ENCODE data around the gene IL17D. TPM values are rescaled to one million over a fixed set of nuclear protein-coding genes. Genes with fewer than 3 reads are reported as not detected.

IL17D gene
- total and polyA plus RNA-seq, 3 donors from 2014 or later = 1.6 to 5.3 (median 4.8) TPM

DNA sequence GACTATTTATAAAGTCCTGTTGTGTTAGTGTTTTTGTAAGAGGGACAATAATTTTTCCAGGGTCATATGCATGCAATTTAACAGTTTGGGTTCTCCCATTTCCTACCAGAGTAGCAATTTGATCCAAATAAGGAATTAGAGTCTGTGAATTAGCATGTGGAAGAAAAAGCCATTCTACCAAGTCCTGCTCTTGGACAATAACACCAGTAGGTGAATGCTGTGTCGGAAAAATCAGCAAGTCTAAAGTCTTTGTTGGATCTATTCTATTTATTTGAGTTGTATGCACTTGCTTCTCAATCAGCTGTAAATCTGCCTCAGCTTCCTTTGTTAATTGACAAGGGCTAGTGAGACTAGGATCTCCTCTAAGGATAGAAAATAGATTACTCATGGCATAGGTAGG lies 21.4 kb upstream of the IL17D start:
- Histone ChIP-seq H3K9me3 (no peaks in the 10 kb centered on the region), H3K36me3 (ENCODE audit: low read depth, missing control alignments) (no peaks in the 10 kb centered on the region), H3K4me1 (no peaks in the 10 kb centered on the region), H3K27ac (no peak overlapping the region), H3K27me3 (no peaks in the 10 kb centered on the region), H3K4me3 (no peak overlapping the region)
- 88 to 94% methylated on average over 1 of the region's 1 CpG for WGBS, 2 donors
- DNase-seq = no peak
- TF ChIP-seq CTCF (IDR thresholded peaks at IDR 0.05) (no peak), POLR2A (IDR thresholded peaks at IDR 0.05) (no peak)
- intact Hi-C loops (cut with DNase I; ENCODE audit: low total_unique reads) = no loop called here

DNA sequence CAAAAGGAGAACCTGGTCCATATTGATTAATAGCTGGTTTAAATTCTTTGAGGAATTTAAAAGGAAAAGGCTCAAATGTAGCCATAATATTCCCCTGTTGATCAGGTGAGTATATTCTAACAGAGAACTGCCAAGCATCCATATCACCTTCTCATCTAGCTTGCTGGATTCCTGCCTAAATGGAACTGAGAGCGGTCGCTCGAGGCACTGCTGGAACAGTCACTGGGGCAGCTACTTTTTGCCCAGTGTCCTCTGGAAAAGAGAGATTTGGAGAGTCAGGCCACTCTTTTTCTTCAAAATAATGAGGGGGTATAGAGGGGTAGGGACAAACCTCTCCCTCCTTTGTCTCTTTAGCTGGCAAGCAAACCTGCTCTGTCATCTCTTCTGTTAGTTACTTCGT lies 19.5 kb upstream of the IL17D start:
- no peaks in the 10 kb centered on the region for H3K9me3 ChIP-seq
- no peak for DNase-seq
- no peak overlapping the region for H3K4me3 ChIP-seq
- no peaks in the 10 kb centered on the region for H3K27me3 ChIP-seq
- no peaks in the 10 kb centered on the region for H3K4me1 ChIP-seq
- H3K36me3 ChIP-seq (ENCODE audit: low read depth, missing control alignments) = no peaks in the 10 kb centered on the region
- H3K27ac ChIP-seq = no peak overlapping the region
- 91 to 92% methylated on average over 4 of the region's 4 CpGs for WGBS, 2 donors
- intact Hi-C loops (cut with DNase I; ENCODE audit: low total_unique reads) = no loop called here
- TF ChIP-seq CTCF (IDR thresholded peaks at IDR 0.05) = no peak

DNA sequence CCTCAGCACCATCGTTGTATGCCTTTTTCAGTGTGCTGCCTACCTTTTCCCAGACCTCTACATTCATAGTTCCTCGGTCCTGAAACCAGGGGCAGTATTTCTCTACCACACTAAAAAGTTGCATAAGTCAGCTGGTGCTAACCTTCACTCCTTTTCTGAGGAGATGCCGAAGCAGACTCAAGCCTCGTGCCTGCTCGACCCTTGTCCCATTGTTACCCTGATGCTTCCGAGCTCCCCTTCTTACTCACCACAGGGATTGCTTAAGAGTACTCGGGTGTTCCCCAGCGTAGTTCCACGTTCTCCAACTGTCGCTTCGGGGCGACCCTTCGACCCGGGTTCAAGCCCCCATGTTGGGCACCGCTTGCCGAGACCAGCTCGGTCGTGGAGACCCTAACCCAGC lies 19.0 kb upstream of the IL17D start:
- Histone ChIP-seq H3K27me3 (no peaks in the 10 kb centered on the region), H3K27ac (no peak overlapping the region), H3K9me3 (no peaks in the 10 kb centered on the region), H3K4me1 (no peaks in the 10 kb centered on the region), H3K36me3 (ENCODE audit: low read depth, missing control alignments) (no peaks in the 10 kb centered on the region), H3K4me3 (no peak overlapping the region)
- TF ChIP-seq POLR2A (IDR thresholded peaks at IDR 0.05) = no peak
- TF ChIP-seq CTCF (IDR thresholded peaks at IDR 0.05) = no peak
- intact Hi-C loops (cut with DNase I; ENCODE audit: low total_unique reads) = no loop called here
- 79 to 85% methylated on average over 17 to 18 of the region's 18 CpGs for WGBS, 2 donors
- DNase-seq = no peak

DNA sequence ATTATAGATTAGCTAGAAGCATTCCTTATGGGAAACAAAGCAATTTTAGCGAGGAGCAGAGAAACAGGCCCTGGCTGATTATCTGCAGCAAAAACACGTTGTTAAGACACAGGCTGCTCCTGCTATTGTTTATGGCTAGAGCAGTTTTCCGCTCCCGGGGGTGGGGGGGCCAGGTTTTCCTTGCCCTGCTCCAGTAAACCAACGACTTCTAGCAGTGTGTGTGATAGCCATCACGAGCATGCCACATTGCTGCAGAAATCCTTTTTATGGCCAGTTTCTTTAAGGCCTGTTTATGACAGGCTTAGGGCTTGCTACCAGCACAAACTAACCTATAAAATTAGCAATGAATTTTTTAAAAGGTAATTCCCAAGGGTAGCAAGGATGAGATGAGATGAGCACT lies 18.4 kb upstream of the IL17D start:
- no peak for TF ChIP-seq POLR2A (IDR thresholded peaks at IDR 0.05)
- TF ChIP-seq CTCF (IDR thresholded peaks at IDR 0.05) = no peak
- Histone ChIP-seq H3K36me3 (ENCODE audit: low read depth, missing control alignments) (no peaks in the 10 kb centered on the region), H3K27ac (no peak overlapping the region), H3K9me3 (no peaks in the 10 kb centered on the region), H3K27me3 (no peaks in the 10 kb centered on the region), H3K4me3 (no peak overlapping the region), H3K4me1 (no peaks in the 10 kb centered on the region)
- intact Hi-C loops (cut with DNase I; ENCODE audit: low total_unique reads) = no loop called here
- DNase-seq = no peak
- 67 to 81% methylated on average over 6 of the region's 6 CpGs for WGBS, 2 donors

- Histone ChIP-seq H3K9me3 (no peaks in the 10 kb centered on the region), H3K27me3 (no peaks in the 10 kb centered on the region), H3K27ac (no peak overlapping the region), H3K4me3 (no peak overlapping the region), H3K4me1 (no peaks in the 10 kb centered on the region), H3K36me3 (ENCODE audit: low read depth, missing control alignments) (no peaks in the 10 kb centered on the region)
- DNase-seq = no peak
- 78 to 86% methylated on average over 1 of the region's 1 CpG for WGBS, 2 donors
- intact Hi-C loops (cut with DNase I; ENCODE audit: low total_unique reads) = no loop called here
- no peak for TF ChIP-seq POLR2A (IDR thresholded peaks at IDR 0.05)
- no peak for TF ChIP-seq CTCF (IDR thresholded peaks at IDR 0.05)
Observed at GRCh38 chr13:20686167-20686566, 17.3 kb upstream of the IL17D start.
